Aorta (tissue), 5 donors: ENCODE measurements around the gene PPP1R8. TPM values are rescaled to one million over a fixed set of nuclear protein-coding genes. Genes with fewer than 3 reads are reported as not detected.
A peak's percentile ranks its signal among the peaks of the same experiment; 100 is the strongest.
"Not testable (repeated sequence)": the region's sequence is repeated elsewhere in the genome, so short reads cannot be mapped to it uniquely, and the experiment has no call there.

Source experiments
- ATAC-seq: fragments of 200-7000 bp; cut with Tn5 transposase; one replicate; pipeline ENCODE4 v1.9.1; 2022; ENCODE audit warnings: moderate library complexity; ENCODE audit not compliant: low FRiP score
- DNase-seq, 2 donors: peaks; one replicate each; pipeline ENCODE4 v3.0.0-alpha.2; 2020
- H3K27ac ChIP-seq, 2 donors: one replicate each; pipeline ENCODE4 v1.5.1; 2013; ENCODE audit warnings: low read length in 2 of 2, mild to moderate bottlenecking in 2 of 2, moderate library complexity in 2 of 2, control low read depth in 1 of 2, inconsistent platforms in 1 of 2, low read depth in 1 of 2
- H3K27me3 ChIP-seq, 2 donors: one replicate each; pipeline ENCODE4 v1.6.1; 2013; ENCODE audit warnings: control low read depth in 1 of 2, low read length in 1 of 2, mild to moderate bottlenecking in 1 of 2, moderate library complexity in 1 of 2; ENCODE audit not compliant: insufficient read depth in 2 of 2, control insufficient read depth in 1 of 2
- H3K36me3 ChIP-seq, 2 donors: one replicate each; pipeline ENCODE4 v1.6.1; 2013; ENCODE audit warnings: control low read depth in 1 of 2, low read length in 1 of 2, mild to moderate bottlenecking in 1 of 2; ENCODE audit not compliant: insufficient read depth in 2 of 2, control insufficient read depth in 1 of 2
- H3K4me1 ChIP-seq, 2 donors: one replicate each; pipeline ENCODE4 v1.6.1; 2013; ENCODE audit warnings: low read length in 2 of 2, control low read depth in 1 of 2, mild to moderate bottlenecking in 1 of 2, moderate library complexity in 1 of 2; ENCODE audit not compliant: insufficient read depth in 2 of 2, control insufficient read depth in 1 of 2
- H3K4me3 ChIP-seq, 2 donors: one replicate each; pipeline ENCODE4 v1.5.1; 2013; ENCODE audit warnings: low read length in 2 of 2, control low read depth in 1 of 2, mild to moderate bottlenecking in 1 of 2
- H3K9me3 ChIP-seq: one replicate; pipeline ENCODE4 v1.6.1; 2013; ENCODE audit warnings: mild to moderate bottlenecking, low read length; ENCODE audit not compliant: control insufficient read depth
- WGBS, 2 donors: extraction: QIAGEN DNeasy Blood & Tissue Kit; methylation state at CpG; one replicate each; pipeline ENCODE4 v1.1.7; 2013; 5-methylcytosine and 5-hydroxymethylcytosine counted together
- intact Hi-C, 2 donors: fragments of 100-400 bp; cut with DNase I; formaldehyde crosslinking; loops; one replicate each; pipeline versions ENCODE4 v1.14.2 to v1.15.0; 2022
- polyA plus RNA-seq, 2 donors: library from polyadenylated mRNA; stranded (reverse); fragments of 200-250 nt; gene quantifications; one replicate each; pipeline ENCODE4 v1.2.3, GENCODE V29; 2013
- total RNA-seq, 2 donors: library from RNA; stranded (reverse); fragmentation: NEBNext Ultra II Directional; extraction: Animal tissue kit (Norgen Biotek cat#: 25700); gene quantifications; one replicate each; pipeline ENCODE4 v1.2.1, GENCODE V29; 2021
- donor health status: healthy with polysubstance abuse.
- donor health status: Bipolar disorder and iron deficiency.
- donor health status: DM: no; HTN: no; CAD: no.
- donor health status: DM: no; HTN: no; CAD: no.
- donor health status: DM: yes; HTN: yes; CAD: no.

Gene PPP1R8
- total and polyA plus RNA-seq, 4 donors, result 22.3 to 32.0 (median 29.2) TPM

- no peaks in the 10 kb centered on the region for H3K4me1 ChIP-seq
- WGBS, 2 donors, result 96 to 98% methylated on average over 4 of the region's 4 CpGs
- intact Hi-C loops, result no loop called here
- no peaks in the 10 kb centered on the region for H3K9me3 ChIP-seq
- peaks cover 0 to 3% of the 10 kb centered on the region in 2 donors for H3K36me3 ChIP-seq
- H3K27ac ChIP-seq, result no peak overlapping the region
- no peaks in the 10 kb centered on the region for H3K27me3 ChIP-seq
- ATAC-seq (no peak), DNase-seq (no peak)
- no peak overlapping the region for H3K4me3 ChIP-seq
Observed at GRCh38 chr1:27823784-27824183, 6.8 kb upstream of the PPP1R8 start.

GRCh38 chr1:27824411-27824810 lies 6.2 kb upstream of the PPP1R8 start:
- intact Hi-C loops, result no loop called here
- 95 to 97% methylated on average over 3 to 4 of the region's 4 CpGs for WGBS, 2 donors
- ATAC-seq, result no peak
- H3K36me3 ChIP-seq, result peaks cover 0 to 2% of the 10 kb centered on the region in 2 donors
- no peaks in the 10 kb centered on the region for H3K4me1 ChIP-seq
- no peak for DNase-seq
- no peaks in the 10 kb centered on the region for H3K9me3 ChIP-seq
- no peaks in the 10 kb centered on the region for H3K27me3 ChIP-seq
- no peak overlapping the region for H3K27ac ChIP-seq
- no peak overlapping the region for H3K4me3 ChIP-seq

GRCh38 chr1:27829339-27829960 lies 1.1 kb upstream of the PPP1R8 start:
- peaks cover 0 to 12% of the 10 kb centered on the region in 2 donors for H3K4me1 ChIP-seq
- 95% methylated on average over 3 of the region's 4 CpGs for WGBS, 2 donors
- H3K9me3 ChIP-seq, intact Hi-C loops, H3K4me3 ChIP-seq, ATAC-seq, H3K27me3 ChIP-seq, H3K27ac ChIP-seq, DNase-seq, H3K36me3 ChIP-seq: not testable (repeated sequence)

GRCh38 chr1:27831568-27832410 lies 1.2 kb downstream of the PPP1R8 start:
- ATAC-seq, result no peak

GRCh38 chr1:27832762-27833161 lies 2.2 kb downstream of the PPP1R8 start:
- Histone ChIP-seq H3K36me3 (no peaks in the 10 kb centered on the region), H3K4me1 (peaks cover 0 to 12% of the 10 kb centered on the region in 2 donors), H3K27ac (no peak overlapping the region), H3K27me3 (no peaks in the 10 kb centered on the region), H3K4me3 (no peak overlapping the region), H3K9me3 (no peaks in the 10 kb centered on the region)
- DNase-seq, result no peak
- ATAC-seq, result no peak
- intact Hi-C loops, result no loop called here
- 78 to 81% methylated on average over 2 of the region's 2 CpGs for WGBS, 2 donors

More at GRCh38 chr1:27831568-27832410, 1.2 kb downstream of the PPP1R8 start:
- WGBS, 2 donors, result 50% methylated on average over 10 of the region's 10 CpGs
- Histone ChIP-seq H3K4me1 (peaks cover 0 to 12% of the 10 kb centered on the region in 2 donors), H3K9me3 (no peaks in the 10 kb centered on the region), H3K4me3 (peak overlapping the region in 1 of 2 donors; percentile 96), H3K27ac (no peak overlapping the region), H3K27me3 (no peaks in the 10 kb centered on the region), H3K36me3 (no peaks in the 10 kb centered on the region)
- intact Hi-C loops, result no loop called here
- DNase-seq, result no peak

- intact Hi-C loops, result no loop called here
- no peak for ATAC-seq
Observed at GRCh38 chr1:27833470-27833869, 2.9 kb downstream of the PPP1R8 start.

GRCh38 chr1:27835046-27835445 lies 4.5 kb downstream of the PPP1R8 start:
- H3K9me3 ChIP-seq, result no peaks in the 10 kb centered on the region
- intact Hi-C loops, result no loop called here
- ATAC-seq (no peak), DNase-seq (no peak)
- no peak overlapping the region for H3K27ac ChIP-seq
- H3K27me3 ChIP-seq, result no peaks in the 10 kb centered on the region
- peaks cover 0 to 12% of the 10 kb centered on the region in 2 donors for H3K4me1 ChIP-seq
- H3K4me3 ChIP-seq, result no peak overlapping the region
- no peaks in the 10 kb centered on the region for H3K36me3 ChIP-seq

More at GRCh38 chr1:27833470-27833869, 2.9 kb downstream of the PPP1R8 start:
- Histone ChIP-seq H3K9me3 (no peaks in the 10 kb centered on the region), H3K27me3 (no peaks in the 10 kb centered on the region), H3K4me1 (peaks cover 0 to 12% of the 10 kb centered on the region in 2 donors), H3K4me3 (no peak overlapping the region), H3K36me3 (no peaks in the 10 kb centered on the region), H3K27ac (no peak overlapping the region)
- DNase-seq, result no peak
- 85 to 88% methylated on average over 3 of the region's 3 CpGs for WGBS, 2 donors

- WGBS, 2 donors, result 86 to 92% methylated on average over 1 of the region's 1 CpG
- Histone ChIP-seq H3K36me3 (no peaks in the 10 kb centered on the region), H3K27ac (no peak overlapping the region), H3K4me1 (peaks cover 0 to 12% of the 10 kb centered on the region in 2 donors), H3K9me3 (no peaks in the 10 kb centered on the region), H3K27me3 (no peaks in the 10 kb centered on the region), H3K4me3 (no peak overlapping the region)
- intact Hi-C loops, result no loop called here
- DNase-seq (no peak), ATAC-seq (no peak)
Observed at GRCh38 chr1:27835501-27835900, 4.9 kb downstream of the PPP1R8 start.

- H3K36me3 ChIP-seq, result peaks cover 4 to 14% of the 10 kb centered on the region in 2 donors
- no peak for DNase-seq
- H3K27me3 ChIP-seq, result no peaks in the 10 kb centered on the region
- no peaks in the 10 kb centered on the region for H3K9me3 ChIP-seq
- no peak overlapping the region for H3K27ac ChIP-seq
- ATAC-seq, result no peak
- 93% methylated on average over 7 of the region's 7 CpGs for WGBS, 2 donors
- peaks cover 0 to 2% of the 10 kb centered on the region in 2 donors for H3K4me1 ChIP-seq
- intact Hi-C loops, result no loop called here
- no peak overlapping the region for H3K4me3 ChIP-seq
Observed at GRCh38 chr1:27849951-27850350, 19.4 kb downstream of the PPP1R8 start.
